HepG2 (cell line): ENCODE data around the gene TMEM214. TPM values are rescaled to one million over a fixed set of nuclear protein-coding genes. Genes with fewer than 3 reads are reported as not detected.
A peak's percentile ranks its signal among the peaks of the same experiment; 100 is the strongest.

Experiments
- GTF3A ChIP-seq: sonication (generic); formaldehyde crosslinking; conservative IDR thresholded peaks from 2 replicates; pipeline ENCODE4 v1.4.0; 2020; ENCODE audit warnings: mild to moderate bottlenecking, missing genetic modification reagents
- KLF13 ChIP-seq: sonication (generic); formaldehyde crosslinking; IDR thresholded peaks from 2 replicates; pipeline ENCODE4 v1.4.0; 2020; ENCODE audit warnings: mild to moderate bottlenecking, missing genetic modification reagents
- MEIS1 ChIP-seq: sonication (generic); formaldehyde crosslinking; IDR thresholded peaks from 2 replicates; pipeline ENCODE4 v1.9.0; 2021; ENCODE audit warnings: mild to moderate bottlenecking, missing genetic modification reagents, moderate library complexity, borderline replicate concordance
- NFYC ChIP-seq: IDR thresholded peaks from 2 replicates; pipeline ENCODE4 v1.6.1; 2016; ENCODE audit warnings: missing genetic modification reagents, missing compliant biosample characterization
- ZBTB42 ChIP-seq: sonication (generic); formaldehyde crosslinking; IDR thresholded peaks from 2 replicates; pipeline ENCODE4 v1.5.0; 2020; ENCODE audit warnings: mild to moderate bottlenecking, missing genetic modification reagents
- ZFP82 ChIP-seq: sonication (generic); formaldehyde crosslinking; IDR thresholded peaks from 2 replicates; pipeline ENCODE4 v1.5.1; 2020; ENCODE audit warnings: mild to moderate bottlenecking, missing genetic modification reagents, borderline replicate concordance
- ZHX2 ChIP-seq, 2 experiments: sonication (generic) in 1 of 2; formaldehyde crosslinking in 1 of 2; IDR thresholded peaks; 2 replicates each; pipeline versions ENCODE4 v1.6.1 to v1.9.0; 2014 to 2022; ENCODE audit warnings: antibody characterized with exemption in 1 of 2, borderline replicate concordance in 1 of 2, inconsistent platforms in 1 of 2, low read depth in 1 of 2, missing genetic modification reagents in 1 of 2
- ZNF121 ChIP-seq: sonication (generic); formaldehyde crosslinking; IDR thresholded peaks from 2 replicates; pipeline ENCODE4 v1.5.0; 2020; ENCODE audit warnings: mild to moderate bottlenecking, missing genetic modification reagents
- ZNF207 ChIP-seq: fragments of 450-650 bp; IDR thresholded peaks from 2 replicates; pipeline ENCODE4 v1.6.1; 2016; ENCODE audit warnings: antibody characterized with exemption, borderline replicate concordance
- ZNF333 ChIP-seq: sonication (generic); formaldehyde crosslinking; IDR thresholded peaks from 2 replicates; pipeline ENCODE4 v1.4.0; 2020; ENCODE audit warnings: mild to moderate bottlenecking, missing genetic modification reagents, borderline replicate concordance
- ZSCAN5A ChIP-seq: sonication (generic); formaldehyde crosslinking; IDR thresholded peaks from 2 replicates; pipeline ENCODE4 v1.8.0; 2022; ENCODE audit warnings: mild to moderate bottlenecking, missing genetic modification reagents, borderline replicate concordance
- polyA plus RNA-seq, 8 experiments: library from polyadenylated mRNA; depleted of rRNA in 3 of 8; stranded (reverse) in 7 of 8; unstranded in 1 of 8; fragments of >200 nt; fragmentation: Illumina TruSeq in 4 of 8; extraction: Trizol in 4 of 8; gene quantifications; 2 replicates each; pipeline versions ENCODE4 v1.2.1 to v1.2.3, GENCODE V29; 2011 to 2016; ENCODE audit warnings: low read depth in 4 of 8, missing spikeins in 1 of 8, mixed read lengths in 1 of 8; ENCODE audit not compliant: insufficient read depth in 1 of 8
- total RNA-seq, 5 experiments: library from RNA; depleted of rRNA; stranded (reverse); fragments of >200 nt; fragmentation: Illumina TruSeq; extraction: Trizol; gene quantifications; 2 replicates each; pipeline ENCODE4 v1.2.3, GENCODE V29; 2016; ENCODE audit warnings: low read depth in 1 of 5
- TF ChIP-seq, protein P1 (sequence below), 2 experiments: sonication (generic) in 1 of 2; formaldehyde crosslinking in 1 of 2; IDR thresholded peaks; 2 replicates each; pipeline versions ENCODE4 v1.5.1 to v1.6.1; 2011 to 2020; ENCODE audit warnings: borderline replicate concordance in 1 of 2, low read depth in 1 of 2, low read length in 1 of 2, mild to moderate bottlenecking in 1 of 2, missing genetic modification reagents in 1 of 2, moderate library complexity in 1 of 2
- TF ChIP-seq, protein P2 (sequence below): sonication (generic); formaldehyde crosslinking; IDR thresholded peaks from 2 replicates; pipeline ENCODE4 v1.5.1; 2020; ENCODE audit warnings: missing genetic modification reagents, mild to moderate bottlenecking, borderline replicate concordance

Gene TMEM214
- total and polyA plus RNA-seq, 2 of the 13 experiments (the other 11 are each of a cell fraction or from before 2014, with no cell fraction given): 58.3 to 132 TPM

DNA sequence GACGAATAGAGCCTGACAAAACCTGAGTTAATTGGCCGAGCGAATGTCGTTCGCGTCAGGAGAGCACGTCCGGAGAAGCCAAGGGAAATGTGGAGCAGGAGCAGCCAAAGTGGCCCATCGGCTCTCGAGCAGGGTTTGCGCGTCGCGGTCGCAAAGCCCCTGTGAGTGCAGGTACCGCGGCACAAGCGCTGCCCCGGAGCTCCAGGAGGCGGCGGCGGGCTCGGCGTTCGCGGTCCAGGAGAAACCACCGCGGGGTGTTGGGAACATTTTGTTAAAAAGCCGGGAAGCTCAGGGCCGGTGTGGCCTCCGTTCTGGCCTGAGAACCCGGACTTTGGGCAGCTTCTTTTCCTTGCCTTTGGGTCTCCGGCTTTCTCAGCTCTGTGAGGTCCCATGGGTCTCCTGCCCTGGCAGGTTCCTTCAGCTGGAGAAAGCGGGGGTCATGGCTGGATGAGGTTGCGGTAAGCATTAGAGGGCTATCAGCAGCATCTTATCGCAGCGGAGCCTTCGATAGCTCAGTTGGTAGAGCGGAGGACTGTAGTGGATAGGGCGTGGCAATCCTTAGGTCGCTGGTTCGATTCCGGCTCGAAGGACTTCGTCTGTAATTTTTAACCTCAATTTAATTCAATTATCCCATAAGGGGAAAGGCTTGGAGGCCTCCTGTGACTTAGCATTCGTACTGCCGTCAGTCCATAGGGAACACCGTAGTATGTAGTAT lies 17.7 kb downstream of the TMEM214 start (continued):
- TF ChIP-seq ZHX2 (IDR thresholded peaks at IDR 0.05; ENCODE audit: low read depth) (no peak), ZHX2 (CRISPR knock-in tag; IDR thresholded peaks at IDR 0.05; ENCODE audit: borderline replicate concordance) (0 out of 2 replicates have a peak, but pooled peaks have one; percentile 5), ZBTB42 (no peak), ZFP82 (CRISPR knock-in tag) (peak; percentile 89; the same call in 1 of the 2 replicates), NFYC (CRISPR knock-in tag) (no peak), ZSCAN5A (CRISPR knock-in tag) (no peak; the same call in 1 of the 2 replicates), MEIS1 (CRISPR knock-in tag) (no peak; the same call in none of the 2 replicates), ZNF333 (CRISPR knock-in tag) (peak; percentile 50; the same call in 1 of the 2 replicates), GTF3A (CRISPR knock-in tag) (0 out of 2 replicates have a peak, but pooled peaks have one; percentile 11), KLF13 (CRISPR knock-in tag) (no peak), ZNF121 (CRISPR knock-in tag) (peak; percentile 26; the same call in 1 of the 2 replicates), ZNF207 (no peak)
- TF ChIP-seq, protein P1, sequence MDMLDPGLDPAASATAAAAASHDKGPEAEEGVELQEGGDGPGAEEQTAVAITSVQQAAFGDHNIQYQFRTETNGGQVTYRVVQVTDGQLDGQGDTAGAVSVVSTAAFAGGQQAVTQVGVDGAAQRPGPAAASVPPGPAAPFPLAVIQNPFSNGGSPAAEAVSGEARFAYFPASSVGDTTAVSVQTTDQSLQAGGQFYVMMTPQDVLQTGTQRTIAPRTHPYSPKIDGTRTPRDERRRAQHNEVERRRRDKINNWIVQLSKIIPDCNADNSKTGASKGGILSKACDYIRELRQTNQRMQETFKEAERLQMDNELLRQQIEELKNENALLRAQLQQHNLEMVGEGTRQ (IDR thresholded peaks at IDR 0.05; ENCODE audit: low read depth, low read length): no peak
- TF ChIP-seq, protein P1 (CRISPR knock-in tag; IDR thresholded peaks at IDR 0.05; ENCODE audit: borderline replicate concordance): peak; percentile 38; the same call in 1 of the 2 replicates
- TF ChIP-seq, protein P2, sequence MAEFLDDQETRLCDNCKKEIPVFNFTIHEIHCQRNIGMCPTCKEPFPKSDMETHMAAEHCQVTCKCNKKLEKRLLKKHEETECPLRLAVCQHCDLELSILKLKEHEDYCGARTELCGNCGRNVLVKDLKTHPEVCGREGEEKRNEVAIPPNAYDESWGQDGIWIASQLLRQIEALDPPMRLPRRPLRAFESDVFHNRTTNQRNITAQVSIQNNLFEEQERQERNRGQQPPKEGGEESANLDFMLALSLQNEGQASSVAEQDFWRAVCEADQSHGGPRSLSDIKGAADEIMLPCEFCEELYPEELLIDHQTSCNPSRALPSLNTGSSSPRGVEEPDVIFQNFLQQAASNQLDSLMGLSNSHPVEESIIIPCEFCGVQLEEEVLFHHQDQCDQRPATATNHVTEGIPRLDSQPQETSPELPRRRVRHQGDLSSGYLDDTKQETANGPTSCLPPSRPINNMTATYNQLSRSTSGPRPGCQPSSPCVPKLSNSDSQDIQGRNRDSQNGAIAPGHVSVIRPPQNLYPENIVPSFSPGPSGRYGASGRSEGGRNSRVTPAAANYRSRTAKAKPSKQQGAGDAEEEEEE (CRISPR knock-in tag): 0 out of 2 replicates have a peak, but pooled peaks have one; percentile 92
